GM23338 (cell line): Measurements from ENCODE around the gene MAP3K5. TPM values are rescaled to one million over a fixed set of nuclear protein-coding genes. Genes with fewer than 3 reads are reported as not detected.
"Not testable (repeated sequence)": the region's sequence is repeated elsewhere in the genome, so short reads cannot be mapped to it uniquely, and the experiment has no call there.

ENCODE experiments used
- ATAC-seq: fragments of 200-7000 bp; cut with Tn5 transposase; 3 replicates; pipeline ENCODE4 v1.9.1; 2020
- DNase-seq: peaks from one replicate; pipeline ENCODE4 v3.0.0-alpha.2; 2015; ENCODE audit warnings: low spot score
- H2AFZ ChIP-seq: fragments of 200-600 bp; sonication (generic); 2 replicates; pipeline ENCODE4 v1.8.0; 2016; ENCODE audit warnings: antibody characterized with exemption, mild to moderate bottlenecking, moderate library complexity
- H3F3A ChIP-seq: fragments of 200-600 bp; sonication (generic); replicated peaks from 2 replicates; pipeline ENCODE4 v1.8.0; 2017; ENCODE audit warnings: antibody characterized with exemption, mixed run types, low read depth
- H3K27ac ChIP-seq: fragments of 200-600 bp; sonication (generic); 2 replicates; pipeline ENCODE4 v1.6.1; 2016; ENCODE audit warnings: low read depth
- H3K27me3 ChIP-seq: fragments of 200-600 bp; sonication (generic); 2 replicates; pipeline ENCODE4 v1.8.0; 2016; ENCODE audit warnings: mild to moderate bottlenecking, mixed run types, moderate library complexity; ENCODE audit not compliant: insufficient read depth
- H3K36me3 ChIP-seq: fragments of 200-600 bp; sonication (generic); 2 replicates; pipeline ENCODE4 v1.8.0; 2016; ENCODE audit warnings: mild to moderate bottlenecking; ENCODE audit not compliant: insufficient read depth
- H3K4me1 ChIP-seq: fragments of 200-600 bp; sonication (generic); 2 replicates; pipeline ENCODE4 v1.8.0; 2016; ENCODE audit warnings: mild to moderate bottlenecking, moderate library complexity; ENCODE audit not compliant: insufficient read depth
- H3K4me2 ChIP-seq: fragments of 200-600 bp; sonication (generic); 2 replicates; pipeline ENCODE4 v1.7.1; 2017; ENCODE audit warnings: mixed run types
- H3K4me3 ChIP-seq: fragments of 200-600 bp; sonication (generic); 2 replicates; pipeline ENCODE4 v1.6.1; 2016; ENCODE audit warnings: mixed run types
- H3K79me2 ChIP-seq: fragments of 200-600 bp; sonication (generic); replicated peaks from 2 replicates; pipeline ENCODE4 v1.8.0; 2017; ENCODE audit warnings: mild to moderate bottlenecking; ENCODE audit not compliant: insufficient read depth
- H3K9me2 ChIP-seq: fragments of 200-600 bp; sonication (generic); 2 replicates; pipeline ENCODE4 v1.8.0; 2017; ENCODE audit not compliant: insufficient read depth
- H4K20me1 ChIP-seq: fragments of 200-600 bp; sonication (generic); replicated peaks from 2 replicates; pipeline ENCODE4 v1.8.0; 2017; ENCODE audit warnings: mild to moderate bottlenecking; ENCODE audit not compliant: insufficient read depth
- H3K27ac Mint-ChIP-seq: 2 replicates; pipeline ENCODE4 v1.8.0; 2020; ENCODE audit warnings: inconsistent platforms, mild to moderate bottlenecking, moderate library complexity, mixed read lengths
- H3K27me3 Mint-ChIP-seq: 3 replicates; pipeline ENCODE4 v1.8.0; 2022; ENCODE audit warnings: low read depth, mild to moderate bottlenecking, moderate library complexity, mixed read lengths, inconsistent platforms; ENCODE audit not compliant: insufficient read depth, poor library complexity
- H3K36me3 Mint-ChIP-seq: 3 replicates; pipeline ENCODE4 v1.8.0; 2021; ENCODE audit warnings: low read depth, mild to moderate bottlenecking, inconsistent platforms, moderate library complexity, mixed read lengths
- H3K4me1 Mint-ChIP-seq: 3 replicates; pipeline ENCODE4 v1.8.0; 2020; ENCODE audit warnings: mild to moderate bottlenecking, inconsistent platforms, mixed read lengths
- H3K4me3 Mint-ChIP-seq: 3 replicates; pipeline ENCODE4 v1.8.0; 2021; ENCODE audit warnings: moderate library complexity, mild to moderate bottlenecking, inconsistent platforms, mixed read lengths
- H3K9me3 Mint-ChIP-seq: 3 replicates; pipeline ENCODE4 v1.8.0; 2020; ENCODE audit warnings: moderate library complexity, mild to moderate bottlenecking, inconsistent platforms, mixed read lengths
- CREB1 ChIP-seq: fragments of 250-450 bp; sonication (Bioruptor Pico); IDR thresholded peaks from 2 replicates; pipeline ENCODE4 v1.5.0; 2020; ENCODE audit warnings: low read depth, mild to moderate bottlenecking, moderate library complexity
- EZH2 ChIP-seq: fragments of 200-600 bp; sonication (generic); IDR thresholded peaks from one replicate; pipeline ENCODE4 v1.8.0; 2017; ENCODE audit warnings: antibody characterized with exemption, mild to moderate bottlenecking, low read depth; ENCODE audit not compliant: unreplicated experiment
- JUNB ChIP-seq: IDR thresholded peaks from one replicate; pipeline ENCODE4 v1.6.1; 2016; ENCODE audit warnings: antibody characterized with exemption; ENCODE audit not compliant: unreplicated experiment
- NANOG ChIP-seq: IDR thresholded peaks from 2 replicates; pipeline ENCODE4 v1.6.1; 2016; ENCODE audit warnings: antibody characterized with exemption, borderline replicate concordance
- POLR2AphosphoS5 ChIP-seq: IDR thresholded peaks from 2 replicates; pipeline ENCODE4 v1.6.1; 2016; ENCODE audit warnings: antibody characterized with exemption, low read depth
- STAT1 ChIP-seq: IDR thresholded peaks from one replicate; pipeline ENCODE4 v1.6.1; 2016; ENCODE audit warnings: antibody characterized with exemption; ENCODE audit not compliant: unreplicated experiment
- ZNF331 ChIP-seq: fragments of 250-450 bp; sonication (Bioruptor Pico); IDR thresholded peaks from 2 replicates; pipeline ENCODE4 v1.5.0; 2020; ENCODE audit warnings: low read depth, mild to moderate bottlenecking, moderate library complexity
- polyA plus RNA-seq: library from polyadenylated mRNA; unstranded; fragments of >200 nt; fragmentation: Nextera tagmentation; extraction: Ambion mirVana; gene quantifications from 2 replicates; pipeline ENCODE4 v1.2.1, GENCODE V29; 2016
- total RNA-seq: library from RNA; depleted of rRNA; stranded (reverse); fragments of >200 nt; shearing (Covaris generic); gene quantifications from 2 replicates; pipeline ENCODE4 v1.2.3, GENCODE V29; 2014
- TF ChIP-seq, protein P1 (sequence below): IDR thresholded peaks from 2 replicates; pipeline ENCODE4 v1.6.1; 2016; ENCODE audit warnings: antibody characterized with exemption
- TF ChIP-seq, protein P2 (sequence below): IDR thresholded peaks from one replicate; pipeline ENCODE4 v1.6.1; 2018; ENCODE audit warnings: antibody characterized with exemption; ENCODE audit not compliant: unreplicated experiment

Gene MAP3K5
- total and polyA plus RNA-seq, 2 experiments from 2014 or later: 0.76 to 2.8 TPM

DNA sequence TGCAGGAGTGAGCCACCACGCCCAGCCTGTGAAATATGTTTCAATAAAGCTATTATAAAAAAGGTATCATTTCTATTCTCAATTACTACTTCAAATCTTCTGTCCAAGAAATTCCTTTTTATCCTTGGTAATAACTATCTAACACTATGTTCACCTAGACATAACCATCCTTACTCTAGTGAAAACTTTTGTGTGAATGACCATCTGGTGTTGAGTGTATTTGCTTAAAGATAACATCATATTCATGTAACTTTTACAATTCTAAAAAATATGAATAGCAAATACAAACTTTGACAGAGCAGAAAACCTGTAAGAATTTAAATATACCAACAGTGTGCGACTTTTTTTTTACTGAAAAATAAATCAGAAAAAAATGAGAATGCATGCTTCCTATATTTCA, 96.9 kb downstream of the MAP3K5 start:
- Histone ChIP-seq H3K4me1 (no peaks in the 10 kb centered on the region), H3K4me3 (no peak overlapping the region), H3K27me3 (no peaks in the 10 kb centered on the region), H3K9me2 (no peaks in the 10 kb centered on the region), H3K79me2 (no peaks in the 10 kb centered on the region), H3K4me2 (no peak overlapping the region), H4K20me1 (no peaks in the 10 kb centered on the region), H2AFZ (no peak overlapping the region), H3F3A (no peaks in the 10 kb centered on the region), H3K27ac (no peak overlapping the region), H3K36me3 (no peaks in the 10 kb centered on the region)
- H3K27me3 Mint-ChIP-seq: no peaks in the 10 kb centered on the region
- no peaks in the 10 kb centered on the region for H3K4me1 Mint-ChIP-seq
- no peak for TF ChIP-seq ZNF331 (CRISPR knock-in tag)
- no peak for TF ChIP-seq CREB1
- no peak for TF ChIP-seq STAT1
- TF ChIP-seq, protein P1, sequence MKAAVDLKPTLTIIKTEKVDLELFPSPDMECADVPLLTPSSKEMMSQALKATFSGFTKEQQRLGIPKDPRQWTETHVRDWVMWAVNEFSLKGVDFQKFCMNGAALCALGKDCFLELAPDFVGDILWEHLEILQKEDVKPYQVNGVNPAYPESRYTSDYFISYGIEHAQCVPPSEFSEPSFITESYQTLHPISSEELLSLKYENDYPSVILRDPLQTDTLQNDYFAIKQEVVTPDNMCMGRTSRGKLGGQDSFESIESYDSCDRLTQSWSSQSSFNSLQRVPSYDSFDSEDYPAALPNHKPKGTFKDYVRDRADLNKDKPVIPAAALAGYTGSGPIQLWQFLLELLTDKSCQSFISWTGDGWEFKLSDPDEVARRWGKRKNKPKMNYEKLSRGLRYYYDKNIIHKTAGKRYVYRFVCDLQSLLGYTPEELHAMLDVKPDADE: no peak
- H3K9me3 Mint-ChIP-seq: no peaks in the 10 kb centered on the region
- no peak overlapping the region for H3K4me3 Mint-ChIP-seq
- H3K36me3 Mint-ChIP-seq: no peaks in the 10 kb centered on the region
- no peak for ATAC-seq
- no peak overlapping the region for H3K27ac Mint-ChIP-seq
- DNase-seq: no peak

DNA sequence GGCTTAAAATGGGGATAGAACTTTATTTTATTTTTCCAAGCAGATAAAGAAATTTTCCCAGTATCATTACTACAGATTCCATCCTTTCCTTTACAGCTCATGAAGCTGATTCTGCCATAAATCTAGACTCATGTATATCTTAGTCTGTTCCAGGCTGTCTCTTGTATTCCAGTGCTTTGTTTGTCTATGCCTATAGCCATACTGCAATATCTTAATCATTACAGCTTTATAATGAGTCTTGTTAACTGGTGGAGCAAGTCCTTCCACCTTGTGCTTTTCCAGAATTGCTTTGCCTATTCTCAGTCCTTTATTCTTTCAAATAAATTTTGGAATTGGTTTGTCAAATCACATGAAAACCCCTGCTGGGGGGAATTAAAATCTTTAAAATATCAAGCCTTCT, 99.2 kb downstream of the MAP3K5 start:
- H3K9me2 ChIP-seq: no peaks in the 10 kb centered on the region
- no peaks in the 10 kb centered on the region for H3F3A ChIP-seq
- H3K36me3 ChIP-seq: no peaks in the 10 kb centered on the region
- no peak for ATAC-seq
- Mint-ChIP-seq H3K27me3 (no peaks in the 10 kb centered on the region), H3K27ac (no peak overlapping the region), H3K36me3 (no peaks in the 10 kb centered on the region), H3K4me1 (no peaks in the 10 kb centered on the region), H3K9me3 (no peaks in the 10 kb centered on the region), H3K4me3 (no peak overlapping the region)
- H3K4me2 ChIP-seq: no peak overlapping the region
- TF ChIP-seq NANOG (no peak), EZH2 (no peak), POLR2AphosphoS5 (no peak), JUNB (no peak)
- TF ChIP-seq, protein P2, sequence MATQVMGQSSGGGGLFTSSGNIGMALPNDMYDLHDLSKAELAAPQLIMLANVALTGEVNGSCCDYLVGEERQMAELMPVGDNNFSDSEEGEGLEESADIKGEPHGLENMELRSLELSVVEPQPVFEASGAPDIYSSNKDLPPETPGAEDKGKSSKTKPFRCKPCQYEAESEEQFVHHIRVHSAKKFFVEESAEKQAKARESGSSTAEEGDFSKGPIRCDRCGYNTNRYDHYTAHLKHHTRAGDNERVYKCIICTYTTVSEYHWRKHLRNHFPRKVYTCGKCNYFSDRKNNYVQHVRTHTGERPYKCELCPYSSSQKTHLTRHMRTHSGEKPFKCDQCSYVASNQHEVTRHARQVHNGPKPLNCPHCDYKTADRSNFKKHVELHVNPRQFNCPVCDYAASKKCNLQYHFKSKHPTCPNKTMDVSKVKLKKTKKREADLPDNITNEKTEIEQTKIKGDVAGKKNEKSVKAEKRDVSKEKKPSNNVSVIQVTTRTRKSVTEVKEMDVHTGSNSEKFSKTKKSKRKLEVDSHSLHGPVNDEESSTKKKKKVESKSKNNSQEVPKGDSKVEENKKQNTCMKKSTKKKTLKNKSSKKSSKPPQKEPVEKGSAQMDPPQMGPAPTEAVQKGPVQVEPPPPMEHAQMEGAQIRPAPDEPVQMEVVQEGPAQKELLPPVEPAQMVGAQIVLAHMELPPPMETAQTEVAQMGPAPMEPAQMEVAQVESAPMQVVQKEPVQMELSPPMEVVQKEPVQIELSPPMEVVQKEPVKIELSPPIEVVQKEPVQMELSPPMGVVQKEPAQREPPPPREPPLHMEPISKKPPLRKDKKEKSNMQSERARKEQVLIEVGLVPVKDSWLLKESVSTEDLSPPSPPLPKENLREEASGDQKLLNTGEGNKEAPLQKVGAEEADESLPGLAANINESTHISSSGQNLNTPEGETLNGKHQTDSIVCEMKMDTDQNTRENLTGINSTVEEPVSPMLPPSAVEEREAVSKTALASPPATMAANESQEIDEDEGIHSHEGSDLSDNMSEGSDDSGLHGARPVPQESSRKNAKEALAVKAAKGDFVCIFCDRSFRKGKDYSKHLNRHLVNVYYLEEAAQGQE: no peak
- TF ChIP-seq, protein P1: no peak
- no peak overlapping the region for H3K4me3 ChIP-seq
- no peaks in the 10 kb centered on the region for H4K20me1 ChIP-seq
- no peaks in the 10 kb centered on the region for H3K4me1 ChIP-seq
- no peaks in the 10 kb centered on the region for H3K79me2 ChIP-seq
- H3K27ac ChIP-seq: no peak overlapping the region
- DNase-seq: no peak
- H2AFZ ChIP-seq: no peak overlapping the region
- H3K27me3 ChIP-seq: no peaks in the 10 kb centered on the region

DNA sequence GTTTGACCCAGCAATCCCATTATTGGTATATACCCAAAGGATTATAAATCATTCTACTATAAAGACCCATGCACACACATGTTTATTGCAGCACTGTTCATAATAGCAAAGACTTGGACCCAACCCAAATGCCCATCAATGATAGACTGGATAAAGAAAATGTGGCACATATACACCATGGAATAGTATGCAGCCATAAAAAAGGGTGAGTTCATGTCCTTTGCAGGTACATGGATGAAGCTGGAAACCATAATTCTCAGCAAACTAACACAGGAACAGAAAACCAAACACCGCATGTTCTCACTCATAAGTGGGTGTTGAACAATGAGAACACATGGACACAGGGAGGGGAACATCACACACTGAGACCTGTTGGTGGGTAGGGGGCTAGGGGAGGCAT, 104.4 kb downstream of the MAP3K5 start:
- H3F3A ChIP-seq, H3K9me3 Mint-ChIP-seq, H3K27ac Mint-ChIP-seq, H3K36me3 ChIP-seq, ATAC-seq, DNase-seq, H3K4me1 Mint-ChIP-seq, H3K27me3 ChIP-seq, H4K20me1 ChIP-seq, H2AFZ ChIP-seq, H3K4me3 ChIP-seq, H3K36me3 Mint-ChIP-seq, H3K4me1 ChIP-seq, H3K79me2 ChIP-seq, H3K4me2 ChIP-seq, H3K9me2 ChIP-seq, H3K27me3 Mint-ChIP-seq, H3K27ac ChIP-seq, H3K4me3 Mint-ChIP-seq: not testable (repeated sequence)
